NCI-H526 treated with DMSO at 0.1 percent for 48 hours (cell line): ENCODE data around the gene CDH2.

Source experiments
- DNase-seq: peaks from one replicate; lab custom pipeline; 2025; lab: John Stamatoyannopoulos, UW

Gene CDH2

DNA sequence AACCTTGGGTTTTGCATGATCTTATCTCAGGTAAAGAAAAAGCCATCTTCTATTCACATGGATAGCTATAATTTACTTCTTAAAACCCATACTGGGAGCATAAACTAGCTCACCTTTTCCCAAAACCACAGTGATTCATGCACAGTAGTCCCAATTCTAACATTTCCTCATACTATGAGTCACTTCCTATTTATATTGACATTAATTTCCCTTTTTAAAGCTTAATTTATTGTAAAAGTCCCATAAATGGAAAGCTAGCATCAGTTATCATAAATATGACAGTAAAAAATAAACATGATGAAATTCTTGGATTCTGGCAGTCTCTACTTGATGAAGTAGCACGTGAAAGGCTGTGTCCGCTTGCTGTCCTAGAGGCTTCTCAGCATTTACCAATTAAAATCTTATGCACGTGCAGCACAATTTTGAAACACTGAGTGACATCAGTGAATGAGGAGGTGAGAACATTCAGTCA, 180.1 kb downstream of the CDH2 start:
- no peak for DNase-seq

DNA sequence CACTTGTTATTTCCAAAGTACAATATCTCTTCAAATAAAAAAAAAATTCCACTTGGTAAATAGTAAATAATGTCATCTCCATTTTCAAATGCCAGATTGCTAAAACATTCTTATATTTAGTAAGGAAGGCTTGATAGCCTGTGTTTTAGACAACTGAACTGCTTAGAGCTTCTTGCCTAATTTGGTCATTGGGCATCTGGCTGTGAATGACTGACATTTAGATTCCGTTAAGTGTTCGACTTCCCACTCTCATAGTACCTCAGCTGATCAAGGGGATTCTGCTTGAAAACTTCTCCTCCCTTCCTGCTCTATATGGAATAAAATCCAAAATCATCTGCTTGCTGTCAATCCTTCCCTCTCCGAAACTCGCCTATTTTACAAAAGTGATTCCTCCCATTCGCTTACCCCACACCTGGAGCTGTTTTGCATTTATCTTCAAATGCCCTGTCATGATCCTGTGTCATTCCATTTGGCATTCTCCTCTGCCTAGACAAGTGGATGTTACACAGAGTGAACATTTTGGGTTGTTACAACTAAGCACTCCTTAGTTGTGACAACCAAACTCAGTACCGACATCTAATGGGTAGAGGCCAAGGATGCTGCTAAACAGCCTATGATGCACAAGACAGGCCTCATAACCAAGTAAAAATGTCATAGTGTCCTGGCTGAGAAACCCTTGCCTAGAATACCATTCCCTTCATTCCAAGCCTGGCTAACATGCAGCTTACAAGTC, 181.0 kb downstream of the CDH2 start:
- no peak for DNase-seq

DNA sequence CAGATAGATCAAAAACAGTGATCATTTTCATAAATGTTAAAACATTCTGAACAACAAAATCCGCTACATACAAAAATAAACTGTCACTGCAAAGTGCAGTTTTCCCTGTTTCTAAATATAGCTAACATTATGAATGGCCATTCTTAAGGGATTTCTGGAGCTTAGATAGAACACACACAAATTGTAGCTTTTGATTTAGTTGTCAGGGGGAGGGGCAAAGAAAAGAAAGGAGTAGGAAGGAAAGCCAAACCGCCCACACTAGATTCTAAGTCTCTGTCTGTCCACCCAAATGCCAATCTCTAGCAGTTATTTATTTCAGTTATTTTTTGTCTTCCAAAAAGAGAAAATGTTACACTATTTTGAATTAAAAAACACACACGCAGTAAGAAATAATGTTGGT, 182.4 kb downstream of the CDH2 start:
- no peak for DNase-seq

DNA sequence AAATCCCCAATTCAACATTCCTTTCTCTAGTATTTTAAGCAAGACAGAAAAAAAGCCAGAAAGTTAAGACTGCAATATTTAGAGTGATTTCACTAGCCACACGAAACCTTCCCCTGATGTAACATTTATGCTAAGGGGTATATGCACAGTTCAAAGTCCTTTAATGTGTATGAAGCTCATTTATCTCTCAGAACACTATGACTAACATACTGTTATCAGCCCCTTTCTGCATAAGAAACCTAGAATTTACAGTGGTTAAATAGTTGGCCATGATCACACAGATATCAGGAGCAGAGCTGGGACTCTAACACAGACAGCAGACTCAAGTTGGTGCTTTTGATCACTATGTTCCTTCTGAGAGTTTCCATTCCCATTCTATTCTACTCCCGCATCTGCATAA, 185.5 kb downstream of the CDH2 start:
- DNase-seq = no peak

DNA sequence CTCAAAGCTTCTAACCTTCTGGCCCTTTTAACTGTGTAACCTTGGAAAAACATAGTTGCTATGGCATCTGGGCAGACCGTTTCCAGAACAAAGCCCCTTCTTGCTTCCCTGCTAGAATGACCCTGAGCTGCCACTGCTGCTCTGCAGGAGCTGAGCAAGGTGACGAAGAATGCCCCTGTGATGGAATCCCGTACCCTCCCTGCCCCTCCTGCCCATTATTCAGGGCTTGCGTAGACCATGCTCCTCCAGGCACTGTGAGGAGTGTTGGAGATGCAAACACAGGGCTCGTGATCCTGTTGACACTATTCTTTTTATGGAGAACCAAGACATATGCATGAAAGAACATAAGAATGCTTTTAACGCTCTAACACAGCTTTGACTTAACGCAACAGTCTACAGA, 191.1 kb downstream of the CDH2 start:
- DNase-seq = no peak

DNA sequence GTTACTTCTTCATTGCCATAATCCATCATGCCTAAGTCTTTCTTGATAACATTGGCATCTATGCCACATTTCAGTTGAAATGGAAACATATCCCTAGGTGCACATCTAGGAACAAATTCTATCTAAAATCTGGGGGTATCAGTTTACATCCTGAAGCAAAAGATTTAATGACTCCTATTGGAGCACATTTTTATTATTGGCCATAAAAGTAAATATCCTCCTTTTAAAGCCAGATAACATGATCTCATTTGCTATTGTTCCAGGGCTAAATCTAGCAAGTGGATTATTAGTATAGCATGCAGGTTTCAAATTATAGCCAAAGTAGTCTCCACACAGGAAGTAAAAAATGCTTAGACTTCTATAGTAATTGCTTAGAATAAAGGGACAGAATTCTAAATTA, 193.2 kb downstream of the CDH2 start:
- DNase-seq = no peak

DNA sequence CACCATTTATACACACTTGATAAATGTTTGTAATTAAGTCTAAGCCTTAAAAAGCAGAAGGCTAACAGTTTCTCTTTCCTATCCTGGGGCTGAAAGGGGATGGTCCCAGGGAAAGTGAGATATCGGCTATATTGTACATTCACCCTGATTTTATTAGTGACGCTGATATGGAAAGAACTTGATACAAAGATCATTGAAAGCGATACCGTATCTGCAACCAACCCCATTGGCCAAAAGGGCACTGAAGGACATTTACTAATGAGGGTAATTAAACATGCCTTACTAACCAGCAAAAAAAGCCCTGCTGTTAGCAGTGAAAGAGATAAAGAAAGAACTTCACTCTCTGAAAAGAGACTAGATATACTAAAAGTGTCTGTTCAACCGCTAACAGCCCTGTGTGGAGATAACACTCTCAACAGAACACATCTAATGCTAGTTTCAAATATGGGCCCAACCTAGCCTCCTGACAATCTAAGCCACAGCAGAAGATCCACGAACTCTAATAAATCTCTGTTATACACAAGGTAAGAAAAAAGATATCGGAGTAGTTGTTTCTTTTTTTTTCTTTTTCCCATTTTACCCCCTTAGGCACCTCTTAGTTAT, 200.0 kb downstream of the CDH2 start:
- DNase-seq = no peak

DNA sequence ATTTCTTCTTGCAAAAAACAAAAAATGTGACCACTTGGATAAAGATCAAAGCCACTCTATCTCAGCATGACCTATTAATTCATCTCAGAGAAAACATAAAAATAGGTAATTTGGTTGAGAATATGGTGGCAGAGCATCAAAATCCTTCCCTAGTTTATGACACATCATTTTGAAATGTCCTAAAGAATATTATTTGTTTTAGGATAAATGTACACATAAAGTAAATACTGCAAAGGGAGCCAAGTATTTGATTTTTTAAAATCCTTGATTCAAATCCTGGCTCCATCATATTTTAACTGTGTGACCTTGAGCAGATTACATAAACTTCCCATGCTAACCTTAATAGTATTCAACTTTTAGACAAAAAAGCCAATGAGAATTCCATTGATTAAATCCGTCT, 206.6 kb downstream of the CDH2 start:
- no peak for DNase-seq

DNA sequence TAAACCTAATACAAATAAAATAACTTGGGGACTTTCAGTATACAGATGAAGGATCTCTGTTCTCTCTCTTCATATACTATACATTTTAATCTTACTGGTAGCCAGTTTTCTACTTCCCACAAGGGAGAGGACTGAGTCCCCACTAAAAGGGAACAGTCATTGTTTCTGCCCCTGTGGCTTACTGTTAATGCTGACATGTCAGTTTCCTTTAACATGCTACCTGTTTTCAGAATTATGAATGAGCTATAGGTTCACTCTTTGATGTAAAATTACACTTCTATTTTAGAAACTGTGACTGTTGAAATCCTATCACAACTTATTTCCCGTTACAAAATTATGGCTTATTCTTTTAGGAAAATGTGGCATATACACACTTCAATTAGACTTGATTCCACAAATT, 207.7 kb downstream of the CDH2 start:
- no peak for DNase-seq

DNA sequence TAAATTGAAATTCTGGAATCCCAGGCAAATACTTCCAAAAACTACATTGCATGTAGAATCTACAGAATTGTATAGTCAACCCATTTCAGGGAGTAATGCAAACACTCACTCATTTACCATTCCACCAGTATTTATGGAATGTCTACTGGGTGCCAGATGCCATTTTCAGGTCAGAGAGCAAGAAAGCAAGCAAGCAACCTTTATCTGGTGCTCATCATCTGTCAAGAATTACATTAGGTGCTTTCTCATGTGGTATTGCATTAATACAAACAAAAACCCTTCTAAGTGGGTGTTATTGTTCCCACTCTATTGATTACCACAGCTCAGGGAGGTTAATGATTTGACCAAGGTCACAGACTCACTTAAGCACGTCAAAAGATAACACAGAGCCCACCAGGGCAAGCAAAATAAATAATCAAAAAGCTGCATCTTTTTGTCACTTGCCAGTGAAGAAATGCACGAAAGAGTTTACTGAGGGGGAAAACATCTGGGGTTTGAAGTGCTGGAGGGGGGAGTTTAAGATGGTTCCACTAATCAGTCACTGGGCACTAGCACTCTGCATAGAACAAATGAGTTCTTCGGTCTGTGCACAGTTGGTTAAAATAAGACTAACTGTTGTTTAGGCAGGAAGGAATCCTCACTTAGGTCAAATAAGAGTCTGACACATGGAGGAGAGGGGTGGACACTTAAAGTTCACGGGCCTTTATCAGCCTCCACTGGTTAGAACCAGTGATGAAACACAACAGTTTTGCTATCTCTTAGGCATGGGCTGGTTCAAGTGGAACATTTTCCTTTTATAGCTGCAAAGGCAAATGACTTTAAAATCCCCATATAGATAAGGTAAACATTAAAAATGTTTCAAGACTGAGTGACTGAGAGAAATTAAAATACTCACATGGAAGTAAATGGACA, 208.8 kb downstream of the CDH2 start:
- no peak for DNase-seq

DNA sequence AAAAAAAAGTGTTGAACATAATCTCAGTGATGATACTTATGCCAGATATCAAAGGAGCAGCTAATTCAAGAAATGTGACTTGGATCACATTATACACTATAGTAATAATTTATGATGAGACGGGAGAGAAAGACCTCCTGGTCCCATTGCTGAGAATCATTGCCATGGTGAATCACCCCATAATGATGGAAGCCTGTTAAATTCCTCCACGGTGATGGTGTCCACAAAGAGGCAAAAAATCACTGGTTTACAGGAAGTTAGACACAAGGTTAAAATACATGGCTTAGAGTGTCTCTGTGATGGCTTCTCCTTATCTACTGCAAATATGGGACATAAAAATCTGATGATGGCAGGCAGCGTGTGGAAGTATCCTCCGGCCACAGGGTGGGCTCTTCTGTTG, 210.0 kb downstream of the CDH2 start:
- no peak for DNase-seq

DNA sequence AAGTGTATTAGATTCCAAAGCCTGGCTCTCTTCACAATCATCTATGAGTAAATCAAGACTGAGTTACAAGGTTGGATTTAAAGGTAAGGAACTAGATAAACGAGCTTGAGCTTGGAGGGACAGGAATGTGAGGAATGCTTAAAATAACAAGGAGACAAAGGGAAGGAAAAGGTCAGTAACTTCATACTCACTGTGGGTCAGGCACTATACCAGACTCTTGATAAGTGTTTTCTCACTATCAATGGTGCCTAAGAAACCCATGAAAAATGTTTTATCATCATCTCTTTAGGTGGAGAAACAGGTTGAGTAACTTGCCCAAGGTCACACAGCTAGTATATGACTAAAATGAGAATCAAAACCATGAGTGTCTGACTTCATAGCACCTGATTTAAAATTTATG, 212.1 kb downstream of the CDH2 start:
- no peak for DNase-seq

DNA sequence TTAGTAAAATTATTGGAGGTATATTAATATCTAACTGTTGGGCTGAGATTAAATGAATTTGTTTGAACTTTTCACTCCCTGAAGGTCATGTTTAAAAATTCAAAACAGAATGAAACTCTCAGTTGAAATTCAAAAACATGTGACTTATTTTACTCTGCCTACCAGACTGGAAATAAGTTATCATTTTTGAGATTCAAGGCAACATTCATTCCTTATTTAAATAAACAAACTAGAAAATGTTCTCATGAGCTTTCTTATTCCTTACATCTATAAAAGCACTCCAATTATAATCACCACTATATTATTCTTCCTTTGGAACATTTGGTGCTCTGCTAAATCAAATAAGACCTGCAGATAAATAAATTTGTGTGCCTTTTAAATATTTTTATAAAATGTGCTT, 217.8 kb downstream of the CDH2 start:
- DNase-seq = no peak

DNA sequence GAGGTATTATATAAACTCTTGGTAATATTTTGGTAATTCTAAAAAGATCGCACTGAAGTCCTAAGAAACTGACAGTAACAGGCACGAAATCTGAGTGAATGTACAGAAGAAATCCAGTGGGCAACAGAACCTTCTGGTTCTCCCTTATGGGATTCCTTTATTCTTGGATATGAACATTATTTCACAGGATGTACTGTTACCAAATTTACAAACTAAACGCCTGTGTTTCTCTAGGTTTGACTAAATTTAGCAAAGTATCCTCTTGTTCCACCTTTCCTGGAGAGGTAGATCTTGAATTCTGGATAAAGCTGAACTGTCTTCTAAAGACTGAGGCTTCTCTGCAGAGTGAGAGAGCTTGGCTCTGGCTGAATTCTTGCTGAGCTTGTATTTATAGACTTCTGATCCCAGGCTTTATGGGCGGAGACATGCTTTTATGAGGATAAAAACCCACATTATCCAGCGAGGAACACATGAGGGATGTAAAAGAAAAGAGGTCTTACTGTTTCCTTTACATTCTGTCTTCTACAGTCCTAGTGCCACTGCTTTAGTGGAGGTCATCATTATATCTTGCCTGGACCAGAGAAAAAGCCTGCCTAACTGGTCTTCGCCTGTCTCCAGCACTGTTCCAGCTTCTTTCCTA, 220.8 kb downstream of the CDH2 start:
- DNase-seq = no peak

DNA sequence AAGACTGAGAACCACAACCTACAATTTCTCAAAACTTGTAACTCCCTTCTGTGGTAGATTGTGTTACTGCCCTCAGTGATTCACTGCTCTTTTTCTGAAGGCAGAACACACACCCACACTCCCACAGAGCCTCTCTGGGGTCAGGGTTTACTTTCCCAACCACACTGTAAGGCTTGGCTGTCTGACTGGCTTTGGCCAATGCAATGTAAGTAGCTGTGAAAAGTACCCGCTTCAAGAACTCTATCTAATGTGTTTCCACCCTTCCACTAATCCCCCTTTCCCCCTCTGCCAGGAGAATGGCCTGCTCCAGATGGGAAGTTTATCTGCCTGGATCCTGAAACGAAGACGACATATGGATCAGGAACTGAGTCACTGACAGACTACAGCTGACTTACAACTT, 222.7 kb downstream of the CDH2 start:
- no peak for DNase-seq

DNA sequence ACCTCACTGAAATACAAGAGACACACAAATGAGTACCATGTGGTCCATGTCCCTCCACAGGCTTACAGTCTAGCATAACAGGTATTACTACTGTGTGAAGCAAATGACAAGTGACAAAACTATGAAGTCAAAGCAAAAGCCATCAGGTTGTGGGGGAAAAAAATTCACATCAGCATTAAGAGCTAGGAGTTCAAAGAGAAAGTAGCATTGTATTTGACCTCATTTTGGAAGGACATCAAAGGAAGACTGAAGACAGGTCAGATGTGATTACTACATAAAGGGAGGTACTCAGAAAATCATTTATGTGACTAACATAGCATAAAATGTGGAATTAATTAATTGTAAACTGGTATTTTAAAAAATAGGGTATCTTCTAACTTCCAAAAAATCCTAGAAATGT, 224.2 kb downstream of the CDH2 start:
- no peak for DNase-seq

DNA sequence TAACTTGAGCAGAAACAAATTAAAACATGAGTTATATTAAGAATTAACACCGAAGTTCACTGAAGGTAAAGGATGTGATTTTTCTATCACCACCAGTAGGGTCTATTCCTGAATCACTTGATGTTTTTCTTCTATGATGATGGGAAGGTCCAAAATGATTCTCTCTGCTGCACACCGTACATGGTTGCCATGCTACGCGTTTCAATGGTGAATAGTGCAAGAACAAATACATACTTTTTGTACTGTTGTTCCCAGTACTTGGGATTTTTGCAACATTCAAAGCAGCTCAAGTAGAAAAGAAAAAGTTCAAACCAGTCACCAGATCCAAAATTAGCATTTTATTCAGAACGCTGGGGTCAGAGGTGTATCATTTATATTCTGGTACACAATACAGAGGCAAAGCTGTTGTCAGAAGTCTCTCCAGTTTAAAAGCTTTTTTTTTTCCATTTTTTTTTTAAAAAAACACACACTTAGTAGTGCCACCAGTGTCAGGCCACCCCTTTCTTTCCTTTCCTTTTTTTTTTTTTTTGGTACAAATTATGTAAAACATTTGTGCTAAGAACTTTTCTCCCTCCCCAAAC, 226.2 kb downstream of the CDH2 start:
- no peak for DNase-seq

DNA sequence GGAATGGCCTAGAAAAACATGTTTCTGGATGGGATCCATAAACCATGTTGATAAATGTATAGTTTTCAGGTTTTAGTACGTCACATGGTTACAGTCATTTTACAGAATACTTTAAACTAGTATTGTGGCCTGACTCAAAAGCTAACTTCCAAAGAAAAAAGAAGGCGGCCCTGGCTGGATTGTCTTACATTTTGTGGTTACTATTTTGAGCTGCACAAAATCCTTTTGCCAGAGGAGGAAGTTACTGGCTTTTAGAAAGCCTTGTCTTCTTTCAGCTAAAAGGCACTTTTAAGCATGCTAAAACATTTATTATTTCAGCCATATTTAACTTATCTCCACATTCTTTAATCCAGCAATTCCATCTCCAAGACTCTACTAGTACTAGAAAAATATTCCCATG, 227.9 kb downstream of the CDH2 start:
- DNase-seq = no peak

DNA sequence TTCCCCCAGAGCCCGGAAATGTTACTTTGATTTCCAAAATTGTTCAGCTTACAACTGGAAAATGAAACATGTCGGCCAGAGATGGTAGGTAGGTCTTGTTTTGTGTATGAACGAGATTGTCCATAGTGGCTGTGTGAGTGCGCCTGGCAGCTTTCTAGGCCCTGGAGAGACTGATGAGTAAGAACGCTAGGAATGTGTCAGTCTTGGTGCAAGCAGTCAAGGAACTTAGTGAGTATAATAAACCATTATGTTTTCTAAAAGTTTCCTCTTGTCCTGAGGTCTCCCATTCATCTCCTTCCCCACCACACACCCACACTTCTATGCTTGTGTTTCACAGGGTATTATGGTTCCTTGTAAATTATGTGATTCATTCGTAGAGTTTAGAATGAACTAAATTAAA, 234.2 kb downstream of the CDH2 start:
- DNase-seq = no peak

DNA sequence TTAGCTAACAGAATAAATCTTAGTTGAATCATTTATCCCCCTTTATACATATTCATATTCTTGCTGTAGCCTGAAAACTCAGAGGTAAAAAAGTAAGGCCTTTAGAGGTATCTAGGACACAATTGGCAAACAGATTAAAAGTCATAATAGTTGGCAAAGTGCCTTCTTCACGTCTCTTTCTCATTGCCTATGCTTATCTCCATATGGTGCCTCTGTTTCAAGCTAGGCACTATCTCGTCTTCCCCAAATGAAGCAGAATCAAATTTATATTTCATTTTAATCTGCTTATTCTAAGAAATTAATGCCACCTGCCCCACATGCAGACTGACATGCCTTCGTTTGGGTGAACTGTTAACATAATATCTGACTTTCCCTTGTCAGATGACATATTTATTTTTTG, 245.4 kb downstream of the CDH2 start:
- DNase-seq = no peak

DNA sequence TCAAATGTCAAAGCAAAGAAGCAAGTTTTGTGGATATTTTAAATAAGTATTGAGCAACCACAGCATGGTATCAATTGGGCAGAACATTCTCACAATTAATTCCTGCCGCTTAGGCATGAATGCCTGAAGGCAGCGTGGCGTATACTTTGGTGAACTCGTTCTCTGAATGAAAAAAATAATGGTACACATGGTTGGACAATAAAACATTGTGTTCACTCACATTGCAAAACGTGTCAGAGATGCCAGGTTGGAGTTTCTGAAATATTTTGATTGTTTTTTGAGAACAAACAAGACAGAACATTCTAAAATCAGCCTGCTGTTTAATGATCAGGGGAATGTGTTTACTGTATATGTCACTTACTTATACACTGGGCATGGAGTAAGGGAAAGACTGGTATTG, 254.2 kb downstream of the CDH2 start:
- DNase-seq = no peak
